Measurements from ENCODE around the gene RERG.

GRCh38 chr12:15163030-15163976 lies 57.9 kb downstream of the RERG start:
- TF ChIP-seq CTCF (IDR thresholded peaks at IDR 0.05) (no peak), POLR2A (IDR thresholded peaks at IDR 0.05) (no peak)

Measured in lower leg skin (tissue), 3 donors.